ENCODE measurements around the gene SEZ6. TPM values are rescaled to one million over a fixed set of nuclear protein-coding genes. Genes with fewer than 3 reads are reported as not detected.

The SEZ6 gene
- total RNA-seq, 1 experiment from 2014 or later = not detected

GRCh38 chr17:29043539-29044145 lies 37.8 kb upstream of the SEZ6 start:
- DNase-seq (ENCODE audit: low read depth, low spot score) (no peak), ATAC-seq (no peak)
- peaks cover 8% of the 10 kb centered on the region for H3K27me3 ChIP-seq (ENCODE audit: control insufficient read depth, insufficient read depth, low read length)
- CTCF ChIA-PET = no interaction called here
- no peak overlapping the region for H3K4me3 ChIP-seq (ENCODE audit: low read depth in 2 of 2, low read length in 2 of 2)
- POLR2A ChIA-PET = no interaction called here
- H3K36me3 ChIP-seq (ENCODE audit: control insufficient read depth, insufficient read depth, low read length) = no peaks in the 10 kb centered on the region
- intact Hi-C loops (cut with micrococcal nuclease; ENCODE audit: unreplicated experiment) = no loop called here
- no peaks in the 10 kb centered on the region for H3K9me3 ChIP-seq (ENCODE audit: control insufficient read depth, insufficient read depth, low read depth, low read length)
- in situ Hi-C loops (cut with HindIII; ENCODE audit: low pct_unique_long_range_greater_than_20kb, low sequenced_read_pairs) = no loop called here
- TF ChIP-seq CTCF (IDR thresholded peaks at IDR 0.05) (no peak), SIN3A (IDR thresholded peaks at IDR 0.05; ENCODE audit: borderline replicate concordance, insufficient read depth, low read depth, low read length) (no peak), REST (IDR thresholded peaks at IDR 0.05; ENCODE audit: insufficient read depth in 1 of 2, low read depth in 2 of 2, low read length in 1 of 2) (no peak), POLR2AphosphoS5 (IDR thresholded peaks at IDR 0.05; ENCODE audit: low read depth, low read length) (no peak), TCF7L2 (IDR thresholded peaks at IDR 0.05; ENCODE audit: low read depth, low read length) (no peak)
- H3K27ac ChIP-seq (ENCODE audit: low read length) = no peak overlapping the region
- H3K4me1 ChIP-seq (ENCODE audit: control insufficient read depth, insufficient read depth, low read length) = no peaks in the 10 kb centered on the region
- BruUV-seq (replicated peaks) = no TSS peak

- in situ Hi-C loops (cut with HindIII; ENCODE audit: low pct_unique_long_range_greater_than_20kb, low sequenced_read_pairs) (no loop called here), intact Hi-C loops (cut with micrococcal nuclease; ENCODE audit: unreplicated experiment) (no loop called here)
- Histone ChIP-seq H3K9me3 (ENCODE audit: control insufficient read depth, insufficient read depth, low read depth, low read length) (no peaks in the 10 kb centered on the region), H3K4me1 (ENCODE audit: control insufficient read depth, insufficient read depth, low read length) (no peaks in the 10 kb centered on the region; the same call in 1 of the 2 replicates), H3K27me3 (ENCODE audit: control insufficient read depth, insufficient read depth, low read length) (peaks cover 4% of the 10 kb centered on the region), H3K36me3 (ENCODE audit: control insufficient read depth, insufficient read depth, low read length) (no peaks in the 10 kb centered on the region), H3K27ac (ENCODE audit: low read length) (no peak within 1 kb of the TSS), H3K4me3 (ENCODE audit: low read depth in 2 of 2, low read length in 2 of 2) (no peak within 1 kb of the TSS)
- POLR2A ChIA-PET = no interaction called here
- TF ChIP-seq CTCF (IDR thresholded peaks at IDR 0.05) = no peak
- no peak for TF ChIP-seq TCF7L2 (IDR thresholded peaks at IDR 0.05; ENCODE audit: low read depth, low read length)
- no peak for TF ChIP-seq POLR2AphosphoS5 (IDR thresholded peaks at IDR 0.05; ENCODE audit: low read depth, low read length)
- TF ChIP-seq SIN3A (IDR thresholded peaks at IDR 0.05; ENCODE audit: borderline replicate concordance, insufficient read depth, low read depth, low read length) = no peak
- no peak for TF ChIP-seq REST (IDR thresholded peaks at IDR 0.05; ENCODE audit: insufficient read depth in 1 of 2, low read depth in 2 of 2, low read length in 1 of 2)
- ATAC-seq (no peak), DNase-seq (ENCODE audit: low read depth, low spot score) (no peak)
- no TSS peak for BruUV-seq (replicated peaks)
- CTCF ChIA-PET = no interaction called here
Observed at GRCh38 chr17:29042679-29043538, 37.1 kb upstream of the SEZ6 start, which contains the start of gene PIPOX. TSS of gene PIPOX (plus strand) at chr17:29043141. CDS start at chr17:29043226, 85 bp downstream.

Measured in Panc1 (cell line).